ENCODE measurements around the gene ISCU.
"Not testable (repeated sequence)": the region's sequence is repeated elsewhere in the genome, so short reads cannot be mapped to it uniquely, and the experiment has no call there.

The ISCU gene

DNA sequence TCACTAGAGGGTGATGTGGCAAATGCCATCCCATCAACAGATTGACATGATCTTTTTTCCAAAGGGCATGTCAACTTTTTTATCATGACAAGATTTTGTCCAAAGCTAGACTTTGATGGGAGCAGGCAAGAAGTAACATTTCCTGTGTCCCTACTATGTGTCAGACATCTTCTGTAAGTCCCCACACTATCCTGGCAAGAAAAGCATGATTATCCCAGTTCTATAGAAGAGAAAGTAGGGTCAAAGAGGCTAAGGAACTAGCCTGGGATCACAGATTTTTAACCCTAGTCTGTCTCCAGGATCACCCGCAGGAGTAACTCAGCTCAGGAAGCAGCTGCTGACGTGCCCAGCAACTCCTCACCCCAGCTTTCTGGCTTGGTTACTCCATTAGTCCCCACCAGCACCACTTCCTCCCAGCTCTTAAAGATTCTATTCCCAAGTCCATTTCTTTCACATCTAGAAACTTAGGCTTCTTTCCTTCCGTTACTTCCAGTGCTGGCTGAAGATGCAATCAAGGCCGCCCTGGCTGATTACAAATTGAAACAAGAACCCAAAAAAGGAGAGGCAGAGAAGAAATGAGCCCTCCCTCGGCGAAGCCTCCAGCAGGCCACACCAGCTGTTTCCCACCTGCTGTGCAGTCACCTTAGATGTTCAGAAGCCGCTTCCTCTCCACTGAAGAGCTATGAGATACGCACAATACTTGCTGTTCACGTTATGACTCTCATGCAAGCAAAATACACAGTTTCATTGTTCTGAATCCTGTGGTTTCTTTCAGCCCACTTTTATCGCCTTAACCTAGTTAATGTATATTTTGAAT is 6.2 kb downstream of the ISCU start:
- DNase-seq (ENCODE audit: low read depth) = no peak
- H3K4me3 ChIP-seq (ENCODE audit: control insufficient read depth, low read depth, low read length) = no peak overlapping the region
- TF ChIP-seq CTCF (conservative IDR thresholded peaks at IDR 0.05; ENCODE audit: control insufficient read depth, insufficient read depth, low read depth, low read length) = no peak

DNA sequence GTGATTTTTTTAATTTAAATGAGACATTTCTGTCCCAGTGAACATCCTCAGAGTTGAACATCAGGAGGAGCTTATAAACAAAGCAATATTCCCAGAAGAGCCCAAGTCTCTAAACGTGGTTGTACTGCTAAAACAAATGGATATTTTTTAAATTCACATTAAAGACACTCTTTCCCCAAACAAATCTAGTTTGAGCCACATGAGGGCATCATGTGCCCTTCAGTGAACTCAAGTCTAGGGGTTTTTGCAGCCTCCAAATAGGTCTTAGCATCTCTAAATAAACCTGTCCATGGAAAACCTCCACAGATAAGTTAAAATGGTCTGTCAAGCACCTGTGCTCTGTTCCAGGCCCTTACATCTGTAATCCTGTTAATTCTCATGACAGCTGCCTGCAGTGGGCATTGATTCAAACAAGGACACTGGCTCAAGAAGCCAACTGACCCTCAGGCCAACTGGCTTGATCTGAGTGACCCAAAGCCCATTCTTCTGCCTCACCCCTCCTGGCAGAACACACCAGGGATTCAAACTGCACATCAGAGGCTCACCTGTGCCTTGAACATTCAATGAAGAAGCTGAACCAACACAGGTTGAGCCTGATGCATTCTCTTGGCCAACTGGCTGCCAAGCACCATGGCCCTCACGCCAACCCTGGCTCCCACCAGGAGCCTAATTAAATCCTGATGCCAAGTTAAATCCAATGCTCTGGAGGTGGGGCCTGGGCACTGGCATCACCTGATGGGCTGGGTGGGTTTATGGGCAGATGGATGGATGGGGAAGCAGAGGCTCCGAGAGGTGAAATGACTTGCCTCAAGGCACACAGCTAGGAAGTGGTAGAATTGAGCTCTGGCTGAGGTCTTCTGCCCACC is 8.6 kb downstream of the ISCU start:
- peak; percentile 60 for TF ChIP-seq CTCF (conservative IDR thresholded peaks at IDR 0.05; ENCODE audit: control insufficient read depth, insufficient read depth, low read depth, low read length)
- DNase-seq (ENCODE audit: low read depth) = peak; percentile 79
- H3K4me3 ChIP-seq (ENCODE audit: control insufficient read depth, low read depth, low read length) = no peak overlapping the region

DNA sequence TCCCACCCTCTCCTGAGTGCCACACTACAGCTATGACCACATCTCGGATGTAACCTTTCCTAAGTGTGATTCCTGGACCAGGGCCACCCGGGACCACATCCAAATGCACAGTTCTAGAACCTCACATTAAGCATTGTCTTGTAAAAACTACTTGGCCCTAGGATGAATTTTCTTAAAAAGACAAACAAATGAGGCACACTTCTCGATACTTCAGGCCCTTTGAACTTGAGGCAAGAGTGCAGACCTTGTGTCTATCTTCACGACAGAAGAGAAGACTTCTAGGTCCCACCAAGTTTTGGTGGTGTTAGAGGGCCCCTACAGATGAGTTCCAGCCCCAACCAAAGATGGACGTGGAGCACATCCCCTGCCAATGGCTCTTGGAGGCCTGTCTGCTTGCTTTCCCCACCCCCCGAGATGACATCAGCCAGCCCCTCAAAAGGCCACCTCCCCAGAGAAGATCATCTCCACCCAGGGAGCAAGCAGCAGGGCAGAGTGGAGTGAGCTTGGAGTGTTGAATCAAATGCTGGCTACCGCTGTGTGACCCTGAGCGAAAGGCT is 9.3 kb downstream of the ISCU start:
- TF ChIP-seq CTCF (conservative IDR thresholded peaks at IDR 0.05; ENCODE audit: control insufficient read depth, insufficient read depth, low read depth, low read length) = no peak
- no peak for DNase-seq (ENCODE audit: low read depth)
- H3K4me3 ChIP-seq (ENCODE audit: control insufficient read depth, low read depth, low read length) = no peak overlapping the region

GRCh38 chr12:108572166-108572790 is 9.9 kb downstream of the ISCU start:
- DNase-seq (ENCODE audit: low read depth) = no peak
- H3K4me3 ChIP-seq (ENCODE audit: control insufficient read depth, low read depth, low read length) = no peak overlapping the region
- no peak for TF ChIP-seq CTCF (conservative IDR thresholded peaks at IDR 0.05; ENCODE audit: control insufficient read depth, insufficient read depth, low read depth, low read length)

- peak; percentile 32 for DNase-seq (ENCODE audit: low read depth)
- no peak overlapping the region for H3K4me3 ChIP-seq (ENCODE audit: control insufficient read depth, low read depth, low read length)
- no peak for TF ChIP-seq CTCF (conservative IDR thresholded peaks at IDR 0.05; ENCODE audit: control insufficient read depth, insufficient read depth, low read depth, low read length)
These were observed 10.9 kb downstream of the ISCU start for GRCh38 chr12:108573317-108573716.

- not testable (repeated sequence) for H3K4me3 ChIP-seq (ENCODE audit: control insufficient read depth, low read depth, low read length); DNase-seq (ENCODE audit: low read depth)
These were observed 11.9 kb downstream of the ISCU start for GRCh38 chr12:108574276-108574675.

All from fibroblast of mammary gland (primary cell).